ENCODE measurements around the gene EPHA7. TPM values are rescaled to one million over a fixed set of nuclear protein-coding genes. Genes with fewer than 3 reads are reported as not detected.

EPHA7 gene
- total and polyA plus RNA-seq, 2 donors (not counting 3 experiments of a cell fraction or from before 2014, with no cell fraction given) = not detected

GRCh38 chr6:93307505-93308409, 111.6 kb downstream of the EPHA7 start:
- dilution Hi-C loops (cut with MboI; ENCODE audit: extremely low pct_ligation_motif_present, low sequenced_read_pairs) = no loop called here
- Histone ChIP-seq H3K4me1 (ENCODE audit: control insufficient read depth, extremely low read depth, insufficient read depth, low read length) (no peaks in the 10 kb centered on the region), H3K9ac (replicated peaks; ENCODE audit: extremely low read depth, insufficient read depth, low read length) (no peak overlapping the region), H2AFZ (ENCODE audit: low read depth, low read length) (no peak overlapping the region), H3K79me2 (ENCODE audit: control insufficient read depth, insufficient read depth, low read length) (no peaks in the 10 kb centered on the region), H3K27ac (ENCODE audit: insufficient read depth, low read depth, low read length) (no peak overlapping the region), H3K9me1 (replicated peaks; ENCODE audit: control insufficient read depth, extremely low read depth, insufficient read depth, low read length) (no peaks in the 10 kb centered on the region), H3K4me3 (replicated peaks in 1 of 3; ENCODE audit: insufficient read depth in 1 of 3, low read depth in 1 of 3, low read length in 3 of 3) (no peak overlapping the region), H3K4me2 (ENCODE audit: insufficient read depth, low read length) (no peak overlapping the region), H4K20me1 (replicated peaks; ENCODE audit: control insufficient read depth, extremely low read depth, insufficient read depth, low read length) (no peaks in the 10 kb centered on the region), H3K36me3 (ENCODE audit: control insufficient read depth in 2 of 2, extremely low read depth in 1 of 2, insufficient read depth in 2 of 2, low read length in 2 of 2) (no peaks in the 10 kb centered on the region), H3K27me3 (ENCODE audit: control insufficient read depth in 2 of 2, insufficient read depth in 2 of 2, low read length in 2 of 2) (no peaks in the 10 kb centered on the region), H3K9me3 (replicated peaks; ENCODE audit: control insufficient read depth, insufficient read depth, low read length) (no peaks in the 10 kb centered on the region)
- FAIRE-seq = no peak
- TF ChIP-seq CTCF (IDR thresholded peaks at IDR 0.05; ENCODE audit: extremely low read depth in 1 of 2, insufficient read depth in 1 of 2, low read depth in 1 of 2, low read length in 2 of 2) = no peak
- no peak for TF ChIP-seq GATA2 (IDR thresholded peaks at IDR 0.05; ENCODE audit: insufficient read depth, insufficient read length, low read depth, low read length)
- ChIA-PET CTCF (no interaction called here), POLR2A (no interaction called here)
- intact Hi-C loops (cut with micrococcal nuclease) = no loop called here
- no TSS peak for BruUV-seq (replicated peaks)
- DNase-seq (ENCODE audit: low read depth, low spot score) = no peak

GRCh38 chr6:93305088-93305487, 114.3 kb downstream of the EPHA7 start:
- dilution Hi-C loops (cut with MboI; ENCODE audit: extremely low pct_ligation_motif_present, low sequenced_read_pairs) = no loop called here
- FAIRE-seq (no peak), DNase-seq (ENCODE audit: low read depth, low spot score) (no peak)
- Histone ChIP-seq H3K79me2 (ENCODE audit: control insufficient read depth, insufficient read depth, low read length) (no peaks in the 10 kb centered on the region), H2AFZ (ENCODE audit: low read depth, low read length) (no peak overlapping the region), H3K27ac (ENCODE audit: insufficient read depth, low read depth, low read length) (no peak overlapping the region), H3K4me2 (ENCODE audit: insufficient read depth, low read length) (no peak overlapping the region), H3K4me3 (replicated peaks in 1 of 3; ENCODE audit: insufficient read depth in 1 of 3, low read depth in 1 of 3, low read length in 3 of 3) (no peak overlapping the region), H3K36me3 (ENCODE audit: control insufficient read depth in 2 of 2, extremely low read depth in 1 of 2, insufficient read depth in 2 of 2, low read length in 2 of 2) (no peaks in the 10 kb centered on the region), H3K27me3 (ENCODE audit: control insufficient read depth in 2 of 2, insufficient read depth in 2 of 2, low read length in 2 of 2) (no peaks in the 10 kb centered on the region), H3K4me1 (ENCODE audit: control insufficient read depth, extremely low read depth, insufficient read depth, low read length) (no peaks in the 10 kb centered on the region), H3K9ac (replicated peaks; ENCODE audit: extremely low read depth, insufficient read depth, low read length) (no peak overlapping the region), H3K9me3 (replicated peaks; ENCODE audit: control insufficient read depth, insufficient read depth, low read length) (no peaks in the 10 kb centered on the region), H4K20me1 (replicated peaks; ENCODE audit: control insufficient read depth, extremely low read depth, insufficient read depth, low read length) (no peaks in the 10 kb centered on the region), H3K9me1 (replicated peaks; ENCODE audit: control insufficient read depth, extremely low read depth, insufficient read depth, low read length) (no peaks in the 10 kb centered on the region)
- intact Hi-C loops (cut with micrococcal nuclease) = no loop called here
- TF ChIP-seq MAX (IDR thresholded peaks at IDR 0.05; ENCODE audit: insufficient read depth, insufficient read length) = no peak
- BruUV-seq (replicated peaks) = no TSS peak
- CTCF ChIA-PET = no interaction called here
- POLR2A ChIA-PET = no interaction called here

Measured in endothelial cell of umbilical vein (primary cell).